Measurements from ENCODE around the gene KRT37. TPM values are rescaled to one million over a fixed set of nuclear protein-coding genes. Genes with fewer than 3 reads are reported as not detected.

Gene KRT37
- total RNA-seq, 1 experiment from 2014 or later, result not detected

DNA sequence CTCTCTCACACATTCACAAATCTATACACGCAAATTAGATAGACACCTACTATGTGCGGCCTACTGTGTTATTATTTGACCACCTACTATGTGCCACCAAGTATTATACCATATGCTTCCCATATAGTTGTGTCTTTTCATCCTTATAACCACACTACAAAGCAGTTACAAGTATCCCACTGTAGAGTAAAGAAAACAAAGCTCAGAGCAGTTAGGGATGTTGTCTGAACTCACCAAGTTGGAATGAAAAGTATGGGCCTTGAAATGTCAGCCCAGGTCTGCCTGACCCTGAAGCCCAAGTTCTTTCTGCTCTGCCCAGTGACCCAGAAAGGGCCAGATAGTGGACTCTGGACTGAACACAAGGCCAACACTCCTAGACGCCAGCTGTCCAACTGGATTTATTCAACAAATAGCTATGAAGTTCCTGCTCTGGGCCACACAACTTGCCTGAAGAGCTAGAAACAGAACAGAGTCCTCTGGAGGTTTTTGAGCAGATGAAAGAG lies 8.5 kb downstream of the KRT37 start:
- Mint-ChIP-seq H3K27me3 (ENCODE audit: low read depth) (peaks cover 5% of the 10 kb centered on the region; the same call in 1 of the 2 replicates), H3K27ac (no peak overlapping the region), H3K9me3 (no peaks in the 10 kb centered on the region), H3K4me3 (no peak overlapping the region), H3K4me1 (peaks cover 32 to 37% of the 10 kb centered on the region in 2 experiments), H3K36me3 (ENCODE audit: insufficient read depth in 1 of 3, low read depth in 3 of 3) (no peaks in the 10 kb centered on the region)
- Histone ChIP-seq H3K18ac (ENCODE audit: insufficient read length, low read depth, low read length) (no peak overlapping the region), H2AFZ (ENCODE audit: low read length) (no peak overlapping the region), H3K27ac (ENCODE audit: insufficient read length, low read depth, low read length) (no peak overlapping the region), H3K4me1 (ENCODE audit: insufficient read depth, low read length) (peaks cover 4% of the 10 kb centered on the region), H3T11ph (ENCODE audit: low read length) (no peak overlapping the region), H4K20me1 (ENCODE audit: control insufficient read depth, insufficient read depth, insufficient read length) (no peaks in the 10 kb centered on the region), H2BK120ac (ENCODE audit: low read depth, low read length, poor library complexity, severe bottlenecking) (no peak overlapping the region), H3K79me2 (ENCODE audit: insufficient read depth, low read length) (no peaks in the 10 kb centered on the region), H4K91ac (ENCODE audit: insufficient read length, low read depth, low read length) (no peak overlapping the region), H3K23ac (ENCODE audit: insufficient read length, low read depth, low read length) (no peak overlapping the region), H2BK20ac (ENCODE audit: low read depth, low read length, poor library complexity, severe bottlenecking) (no peak overlapping the region), H3K23me2 (ENCODE audit: insufficient read length, low read depth, low read length, poor library complexity, severe bottlenecking) (no peaks in the 10 kb centered on the region), H3K79me1 (ENCODE audit: insufficient read depth, low read depth, low read length, poor library complexity, severe bottlenecking) (no peaks in the 10 kb centered on the region), H4K5ac (ENCODE audit: insufficient read length, low read depth, low read length) (no peak overlapping the region), H3K4ac (ENCODE audit: low read depth, low read length) (no peak overlapping the region), H2BK12ac (ENCODE audit: insufficient read length, low read depth, low read length) (no peak overlapping the region), H3K27me3 (ENCODE audit: insufficient read depth, low read length) (no peaks in the 10 kb centered on the region), H3K4me2 (ENCODE audit: insufficient read depth, insufficient read length, low read length) (no peak overlapping the region), H2BK5ac (ENCODE audit: insufficient read length, low read length) (no peak overlapping the region), H2AK5ac (ENCODE audit: insufficient read length, low read length) (no peak overlapping the region), H3K14ac (ENCODE audit: insufficient read depth, low read length) (no peak overlapping the region), H3K9ac (ENCODE audit: extremely low read depth, insufficient read length, low read length) (no peak overlapping the region), H4K8ac (replicated peaks; ENCODE audit: insufficient read length, low read depth, low read length) (no peak overlapping the region), H3K9me3 (ENCODE audit: control insufficient read depth, low read depth, low read length) (no peaks in the 10 kb centered on the region), H2BK15ac (ENCODE audit: low read depth, low read length) (no peak overlapping the region), H3K56ac (ENCODE audit: insufficient read length, low read depth, low read length) (no peak overlapping the region)
- DNase-seq, result no peak
- WGBS (ENCODE audit: extremely low coverage, insufficient read length, low lambda C conversion rate), result no CpG with 5 or more reads among the region's 3 CpGs
- TF ChIP-seq, protein P1, sequence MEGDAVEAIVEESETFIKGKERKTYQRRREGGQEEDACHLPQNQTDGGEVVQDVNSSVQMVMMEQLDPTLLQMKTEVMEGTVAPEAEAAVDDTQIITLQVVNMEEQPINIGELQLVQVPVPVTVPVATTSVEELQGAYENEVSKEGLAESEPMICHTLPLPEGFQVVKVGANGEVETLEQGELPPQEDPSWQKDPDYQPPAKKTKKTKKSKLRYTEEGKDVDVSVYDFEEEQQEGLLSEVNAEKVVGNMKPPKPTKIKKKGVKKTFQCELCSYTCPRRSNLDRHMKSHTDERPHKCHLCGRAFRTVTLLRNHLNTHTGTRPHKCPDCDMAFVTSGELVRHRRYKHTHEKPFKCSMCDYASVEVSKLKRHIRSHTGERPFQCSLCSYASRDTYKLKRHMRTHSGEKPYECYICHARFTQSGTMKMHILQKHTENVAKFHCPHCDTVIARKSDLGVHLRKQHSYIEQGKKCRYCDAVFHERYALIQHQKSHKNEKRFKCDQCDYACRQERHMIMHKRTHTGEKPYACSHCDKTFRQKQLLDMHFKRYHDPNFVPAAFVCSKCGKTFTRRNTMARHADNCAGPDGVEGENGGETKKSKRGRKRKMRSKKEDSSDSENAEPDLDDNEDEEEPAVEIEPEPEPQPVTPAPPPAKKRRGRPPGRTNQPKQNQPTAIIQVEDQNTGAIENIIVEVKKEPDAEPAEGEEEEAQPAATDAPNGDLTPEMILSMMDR (conservative IDR thresholded peaks at IDR 0.05), result no peak
